GF-D8 (cell line): ENCODE measurements around the gene NRTN.
"Not testable (repeated sequence)": the region's sequence is repeated elsewhere in the genome, so short reads cannot be mapped to it uniquely, and the experiment has no call there.

Experiments
- DNase-seq: peaks from one replicate; lab custom pipeline; 2025; lab: John Stamatoyannopoulos, UW

The NRTN gene

GRCh38 chr19:5838353-5839064 is 33.6 kb downstream of the NRTN start:
- DNase-seq = no peak

- no peak for DNase-seq
Measured at GRCh38 chr19:5839065-5840017, 34.5 kb downstream of the NRTN start, which contains the start of gene FUT6. TSS of gene FUT6 (minus strand) at chr19:5839702. CDS start at chr19:5832567, 7,135 bp downstream.

GRCh38 chr19:5841735-5842111 is 36.9 kb downstream of the NRTN start:
- not testable (repeated sequence) for DNase-seq

- DNase-seq = no peak
Measured at GRCh38 chr19:5843295-5843927, 38.5 kb downstream of the NRTN start.

GRCh38 chr19:5844456-5845433 is 39.9 kb downstream of the NRTN start:
- DNase-seq = no peak

- not testable (repeated sequence) for DNase-seq
Measured at GRCh38 chr19:5847846-5848245, 43.0 kb downstream of the NRTN start.

- DNase-seq = not testable (repeated sequence)
Measured at GRCh38 chr19:5848621-5849020, 43.8 kb downstream of the NRTN start.

- DNase-seq = no peak
Measured at GRCh38 chr19:5850189-5850588, 45.3 kb downstream of the NRTN start.

GRCh38 chr19:5850743-5851293 is 46.0 kb downstream of the NRTN start:
- no peak for DNase-seq

- DNase-seq = no peak
Measured at GRCh38 chr19:5851302-5851701, 46.4 kb downstream of the NRTN start, which contains the start of gene FUT3. TSS of gene FUT3 (minus strand) at chr19:5851449.

GRCh38 chr19:5854121-5854520 is 49.3 kb downstream of the NRTN start:
- not testable (repeated sequence) for DNase-seq

GRCh38 chr19:5855151-5855550 is 50.3 kb downstream of the NRTN start:
- DNase-seq = not testable (repeated sequence)

GRCh38 chr19:5857203-5858081 is 52.6 kb downstream of the NRTN start:
- DNase-seq = no peak

GRCh38 chr19:5863030-5863665 is 58.3 kb downstream of the NRTN start:
- DNase-seq = no peak

GRCh38 chr19:5864013-5864720 is 59.3 kb downstream of the NRTN start:
- DNase-seq = no peak

GRCh38 chr19:5864725-5865486 is 60.0 kb downstream of the NRTN start:
- no peak for DNase-seq

GRCh38 chr19:5865772-5866171 is 60.9 kb downstream of the NRTN start:
- no peak for DNase-seq
